Lower leg skin (tissue), 4 donors: ENCODE measurements around the gene S100P. TPM values are rescaled to one million over a fixed set of nuclear protein-coding genes. Genes with fewer than 3 reads are reported as not detected.

Experiments
- DNase-seq, 2 donors: peaks; one replicate each; pipeline ENCODE4 v3.0.0-alpha.2; 2019; ENCODE audit warnings: low spot score in 2 of 2
- H3K4me3 ChIP-seq: fragments of 200-600 bp; sonication (generic); 2 replicates; pipeline ENCODE4 v1.5.1; 2017; ENCODE audit warnings: mild to moderate bottlenecking, low read depth; ENCODE audit not compliant: poor library complexity, severe bottlenecking
- POLR2A ChIP-seq, 2 donors: fragments of 450-650 bp; IDR thresholded peaks; one replicate each; pipeline ENCODE4 v1.6.1; 2016 to 2017; ENCODE audit warnings: antibody characterized with exemption in 2 of 2, mild to moderate bottlenecking in 1 of 2, moderate library complexity in 1 of 2
- WGBS, 2 donors: methylation state at CpG; one replicate each; pipeline ENCODE4 v1.1.5; 2018; 5-methylcytosine and 5-hydroxymethylcytosine counted together
- intact Hi-C: fragments of 100-400 bp; cut with DNase I; formaldehyde crosslinking; loops from one replicate; pipeline ENCODE4 v1.15.0; 2023; ENCODE audit warnings: low total_unique reads
- total RNA-seq, 4 donors: library from RNA; depleted of rRNA; stranded (reverse); fragments of >200 nt; gene quantifications; one replicate each; pipeline ENCODE4 v1.1.0, GENCODE V29; 2016
- TF ChIP-seq, protein P1 (sequence below), 3 donors: fragments of 450-650 bp; IDR thresholded peaks; one replicate each; pipeline ENCODE4 v1.5.1; 2016; ENCODE audit warnings: antibody characterized with exemption in 3 of 3, mild to moderate bottlenecking in 3 of 3, moderate library complexity in 2 of 3

S100P gene
- total RNA-seq, 4 donors from 2014 or later: 5.3 to 43.7 (median 15.7) TPM

DNA sequence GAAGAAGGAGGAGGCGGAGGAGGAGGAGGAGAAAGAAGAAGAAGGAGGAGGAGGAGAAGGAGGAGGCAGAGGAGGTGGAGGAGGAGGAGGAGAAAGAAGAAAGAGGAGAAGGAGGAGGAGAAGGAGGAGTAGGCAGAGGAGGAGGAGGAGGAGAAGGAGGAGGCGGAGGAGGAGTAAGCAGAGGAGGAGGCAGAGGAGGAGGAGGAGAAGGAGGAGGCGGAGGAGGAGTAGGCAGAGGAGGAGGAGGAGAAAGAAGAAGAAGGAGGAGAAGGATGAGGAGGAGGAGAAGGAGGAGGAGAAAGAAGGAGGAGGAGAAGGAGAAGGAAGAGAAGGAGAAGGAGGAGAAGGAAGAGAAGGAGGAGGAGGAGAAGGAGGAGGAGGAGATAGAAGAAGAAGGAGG lies 33.2 kb upstream of the S100P start:
- 84 to 97% methylated on average over 3 of the region's 3 CpGs for WGBS, 2 donors
- peak in 1 of 2 donors; percentile 14 for DNase-seq
- intact Hi-C loops: no loop called here
- no peak for TF ChIP-seq POLR2A (IDR thresholded peaks at IDR 0.05)
- TF ChIP-seq, protein P1, sequence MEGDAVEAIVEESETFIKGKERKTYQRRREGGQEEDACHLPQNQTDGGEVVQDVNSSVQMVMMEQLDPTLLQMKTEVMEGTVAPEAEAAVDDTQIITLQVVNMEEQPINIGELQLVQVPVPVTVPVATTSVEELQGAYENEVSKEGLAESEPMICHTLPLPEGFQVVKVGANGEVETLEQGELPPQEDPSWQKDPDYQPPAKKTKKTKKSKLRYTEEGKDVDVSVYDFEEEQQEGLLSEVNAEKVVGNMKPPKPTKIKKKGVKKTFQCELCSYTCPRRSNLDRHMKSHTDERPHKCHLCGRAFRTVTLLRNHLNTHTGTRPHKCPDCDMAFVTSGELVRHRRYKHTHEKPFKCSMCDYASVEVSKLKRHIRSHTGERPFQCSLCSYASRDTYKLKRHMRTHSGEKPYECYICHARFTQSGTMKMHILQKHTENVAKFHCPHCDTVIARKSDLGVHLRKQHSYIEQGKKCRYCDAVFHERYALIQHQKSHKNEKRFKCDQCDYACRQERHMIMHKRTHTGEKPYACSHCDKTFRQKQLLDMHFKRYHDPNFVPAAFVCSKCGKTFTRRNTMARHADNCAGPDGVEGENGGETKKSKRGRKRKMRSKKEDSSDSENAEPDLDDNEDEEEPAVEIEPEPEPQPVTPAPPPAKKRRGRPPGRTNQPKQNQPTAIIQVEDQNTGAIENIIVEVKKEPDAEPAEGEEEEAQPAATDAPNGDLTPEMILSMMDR (IDR thresholded peaks at IDR 0.05): no peak
- H3K4me3 ChIP-seq: no peak overlapping the region

DNA sequence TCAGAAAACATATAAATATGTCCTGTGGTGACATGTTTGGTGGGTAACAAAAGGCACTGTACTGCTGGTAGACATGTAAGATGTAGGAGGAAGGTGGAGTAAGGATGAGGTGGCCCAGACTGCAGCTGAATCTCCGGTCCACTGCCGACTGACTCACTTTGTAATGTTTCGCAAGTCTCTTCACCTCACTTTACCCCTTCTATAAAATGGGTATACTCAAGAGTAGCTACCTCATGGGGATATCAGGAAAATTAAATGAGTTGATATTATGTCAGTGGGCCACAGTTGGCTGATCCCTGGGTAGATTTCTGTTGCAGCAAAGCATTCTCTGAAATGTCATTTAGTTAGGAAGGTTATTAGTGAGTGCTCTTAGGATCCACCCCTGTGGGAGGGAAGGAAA lies 31.1 kb upstream of the S100P start:
- intact Hi-C loops: no loop called here
- TF ChIP-seq, protein P1 (IDR thresholded peaks at IDR 0.05): no peak
- TF ChIP-seq POLR2A (IDR thresholded peaks at IDR 0.05): no peak
- DNase-seq: no peak
- 74 to 90% methylated on average over 3 of the region's 3 CpGs for WGBS, 2 donors
- H3K4me3 ChIP-seq: no peak overlapping the region

DNA sequence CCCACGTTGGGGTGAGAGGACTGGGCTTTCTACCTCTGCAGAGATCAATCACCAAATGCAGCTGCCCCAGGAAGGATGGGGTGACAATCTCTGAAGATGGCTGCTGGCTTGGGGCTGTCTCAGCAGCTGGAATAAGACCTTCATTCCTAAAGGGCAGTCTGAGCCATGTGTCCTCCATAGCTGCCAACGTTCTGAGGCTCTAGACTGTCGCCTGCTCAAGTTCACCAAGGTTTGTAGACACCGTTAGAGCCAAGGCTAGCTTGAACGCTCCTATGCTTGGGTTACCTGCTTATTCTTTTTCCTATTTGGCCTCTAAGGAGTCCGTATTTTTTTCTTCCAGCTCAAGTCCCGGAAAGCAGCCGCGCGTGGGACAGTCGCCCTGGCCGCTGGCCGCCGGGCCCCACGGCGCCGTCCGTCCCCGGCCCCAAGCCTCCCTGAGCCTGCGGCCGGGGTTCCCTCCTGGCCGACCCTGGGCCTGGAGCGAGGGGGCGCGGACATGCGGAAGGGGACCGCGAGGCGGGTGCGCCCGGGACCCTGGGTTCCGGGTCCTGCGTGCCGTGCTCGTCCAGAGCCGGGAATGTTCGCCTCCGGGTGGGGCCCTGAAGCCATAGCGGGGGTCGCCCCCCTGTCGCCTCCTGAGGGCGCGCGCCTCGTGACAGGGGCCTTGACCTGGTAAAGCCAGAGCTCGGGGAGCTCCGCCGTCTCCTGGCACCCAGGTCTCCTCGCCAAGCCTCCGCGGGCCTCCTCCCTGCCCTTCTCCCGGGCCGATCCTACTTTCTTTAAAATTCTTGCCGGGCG lies 29.9 kb upstream of the S100P start:
- no peak overlapping the region for H3K4me3 ChIP-seq
- DNase-seq: no peak
- intact Hi-C loops: no loop called here
- no peak for TF ChIP-seq POLR2A (IDR thresholded peaks at IDR 0.05)
- TF ChIP-seq, protein P1 (IDR thresholded peaks at IDR 0.05): no peak
- 20 to 37% methylated on average over 37 to 48 of the region's 55 CpGs for WGBS, 2 donors

DNA sequence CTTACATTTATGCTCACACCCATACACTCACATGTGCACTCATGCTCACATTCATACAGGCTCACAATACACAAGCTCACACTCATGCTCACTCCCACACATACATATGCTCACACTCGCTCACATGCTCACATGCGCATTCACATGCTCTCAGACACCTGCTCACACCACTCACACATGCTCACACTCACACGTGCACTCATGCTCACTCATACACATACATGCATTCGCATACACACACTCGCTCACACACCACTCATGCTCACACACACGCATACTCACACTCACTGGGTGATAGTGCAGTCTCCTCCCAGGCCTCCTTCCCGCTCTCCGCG lies 28.4 kb upstream of the S100P start:
- WGBS, 2 donors: 96 to 97% methylated on average over 9 of the region's 9 CpGs
- no peak for DNase-seq
- intact Hi-C loops: no loop called here
- no peak for TF ChIP-seq POLR2A (IDR thresholded peaks at IDR 0.05)
- TF ChIP-seq, protein P1 (IDR thresholded peaks at IDR 0.05): no peak
- H3K4me3 ChIP-seq: no peak overlapping the region

DNA sequence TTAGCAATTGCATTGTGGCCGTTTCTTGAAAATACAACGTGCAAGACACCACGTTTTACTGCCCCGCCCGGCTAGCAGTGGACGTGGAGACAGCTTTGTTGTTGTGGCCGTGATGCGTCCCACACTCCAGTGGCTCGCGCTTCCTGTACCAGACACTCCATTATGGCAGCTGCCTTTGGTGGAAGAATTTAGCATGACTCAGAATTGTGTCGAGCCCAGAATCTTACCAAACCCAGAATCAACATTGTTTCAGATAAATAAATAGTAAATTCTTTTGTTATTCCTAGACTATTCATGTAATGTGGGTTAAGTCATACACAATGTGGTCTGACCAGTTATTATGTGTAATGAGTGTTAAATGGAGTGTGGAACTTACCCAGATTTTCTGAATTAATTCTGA lies 25.3 kb upstream of the S100P start:
- no peak overlapping the region for H3K4me3 ChIP-seq
- DNase-seq: no peak
- TF ChIP-seq POLR2A (IDR thresholded peaks at IDR 0.05): no peak
- TF ChIP-seq, protein P1 (IDR thresholded peaks at IDR 0.05): no peak
- intact Hi-C loops: no loop called here
- 88 to 95% methylated on average over 11 of the region's 11 CpGs for WGBS, 2 donors

DNA sequence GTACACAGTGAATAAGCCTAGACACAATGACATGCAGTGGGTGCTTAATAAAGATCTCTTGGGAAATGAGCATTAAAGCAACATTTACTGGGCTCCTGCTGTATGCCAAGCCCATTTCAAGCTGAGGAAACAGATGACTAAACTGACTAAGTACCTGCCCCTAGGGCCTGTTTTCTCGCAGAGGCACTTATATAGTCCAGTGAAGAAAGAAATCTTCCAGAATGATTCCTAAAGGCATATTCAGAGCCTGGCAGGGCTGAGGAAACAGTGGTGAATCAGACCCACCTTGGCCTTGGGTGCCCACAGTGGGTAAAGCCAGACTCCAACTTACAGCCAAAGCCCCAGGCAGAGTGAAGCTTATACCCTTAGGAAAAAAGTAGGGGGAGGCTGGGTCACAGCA lies 22.0 kb upstream of the S100P start:
- H3K4me3 ChIP-seq: no peak overlapping the region
- DNase-seq: no peak
- TF ChIP-seq, protein P1 (IDR thresholded peaks at IDR 0.05): no peak
- TF ChIP-seq POLR2A (IDR thresholded peaks at IDR 0.05): no peak
- intact Hi-C loops: no loop called here
- 23 to 50% methylated on average over 1 of the region's 1 CpG for WGBS, 2 donors
